Peyer's patch (tissue), 4 donors: ENCODE results near the gene IZUMO4.

Source experiments
- POLR2A ChIP-seq, 2 donors: fragments of 450-650 bp; IDR thresholded peaks; one replicate each; pipeline ENCODE4 v1.5.1; 2017; ENCODE audit warnings: antibody characterized with exemption in 2 of 2, mild to moderate bottlenecking in 2 of 2, moderate library complexity in 2 of 2
- TF ChIP-seq, protein P1 (sequence below), 6 experiments: fragments of 450-650 bp in 4 of 6; fragments of 200-600 bp in 2 of 6; sonication (generic) in 1 of 6; IDR thresholded peaks; one replicate each; pipeline ENCODE4 v1.5.1; 2017 to 2019; ENCODE audit warnings: antibody characterized with exemption in 6 of 6, mild to moderate bottlenecking in 3 of 6, moderate library complexity in 1 of 6

DNA sequence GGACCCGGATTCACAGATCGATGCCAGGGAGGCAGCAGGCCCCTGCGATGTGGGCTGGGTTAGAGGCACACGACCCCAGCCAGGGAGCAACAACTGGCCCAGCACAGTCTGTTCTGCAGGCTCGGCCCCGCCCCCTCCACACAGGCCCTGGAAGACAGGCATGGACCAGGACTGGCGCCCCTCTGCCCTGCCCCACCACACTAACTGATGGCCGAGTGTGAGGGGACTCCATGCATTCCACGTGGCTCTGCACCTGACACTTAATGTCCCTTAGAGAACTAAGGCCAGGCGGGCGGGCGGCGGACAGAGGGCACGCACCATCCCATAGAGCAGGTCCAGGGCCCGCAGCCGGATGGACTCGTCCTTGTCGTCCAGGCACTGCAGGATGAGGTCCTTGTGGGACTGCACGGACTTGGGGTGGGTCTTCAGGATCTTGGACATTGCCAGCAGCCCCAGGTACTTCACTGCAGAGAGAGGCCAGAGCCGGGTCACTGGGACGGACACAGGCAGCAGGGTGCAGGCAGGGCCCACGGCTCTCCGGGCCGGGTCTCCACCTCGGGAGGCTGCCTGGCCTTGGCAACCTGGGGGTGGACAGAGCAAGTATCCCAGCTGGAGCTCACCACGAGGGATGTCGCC lies 24.8 kb downstream of the IZUMO4 start:
- TF ChIP-seq, protein P1, sequence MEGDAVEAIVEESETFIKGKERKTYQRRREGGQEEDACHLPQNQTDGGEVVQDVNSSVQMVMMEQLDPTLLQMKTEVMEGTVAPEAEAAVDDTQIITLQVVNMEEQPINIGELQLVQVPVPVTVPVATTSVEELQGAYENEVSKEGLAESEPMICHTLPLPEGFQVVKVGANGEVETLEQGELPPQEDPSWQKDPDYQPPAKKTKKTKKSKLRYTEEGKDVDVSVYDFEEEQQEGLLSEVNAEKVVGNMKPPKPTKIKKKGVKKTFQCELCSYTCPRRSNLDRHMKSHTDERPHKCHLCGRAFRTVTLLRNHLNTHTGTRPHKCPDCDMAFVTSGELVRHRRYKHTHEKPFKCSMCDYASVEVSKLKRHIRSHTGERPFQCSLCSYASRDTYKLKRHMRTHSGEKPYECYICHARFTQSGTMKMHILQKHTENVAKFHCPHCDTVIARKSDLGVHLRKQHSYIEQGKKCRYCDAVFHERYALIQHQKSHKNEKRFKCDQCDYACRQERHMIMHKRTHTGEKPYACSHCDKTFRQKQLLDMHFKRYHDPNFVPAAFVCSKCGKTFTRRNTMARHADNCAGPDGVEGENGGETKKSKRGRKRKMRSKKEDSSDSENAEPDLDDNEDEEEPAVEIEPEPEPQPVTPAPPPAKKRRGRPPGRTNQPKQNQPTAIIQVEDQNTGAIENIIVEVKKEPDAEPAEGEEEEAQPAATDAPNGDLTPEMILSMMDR (IDR thresholded peaks at IDR 0.05), result no peak
- TF ChIP-seq POLR2A (IDR thresholded peaks at IDR 0.05), result no peak
